Endodermal cell (in vitro differentiated cells): ENCODE results near the gene KIF1B. TPM values are rescaled to one million over a fixed set of nuclear protein-coding genes. Genes with fewer than 3 reads are reported as not detected.

Experiments
- DNase-seq: peaks from one replicate; pipeline ENCODE4 v3.0.0-alpha.2; 2017
- H3K27ac ChIP-seq: 2 replicates; pipeline ENCODE4 v1.5.1; 2013; ENCODE audit warnings: mild to moderate bottlenecking, low read depth, low read length, moderate library complexity
- H3K27me3 ChIP-seq: 2 replicates; pipeline ENCODE4 v1.6.1; 2013; ENCODE audit warnings: mild to moderate bottlenecking, low read length, moderate library complexity; ENCODE audit not compliant: insufficient read depth, control insufficient read depth, poor library complexity, severe bottlenecking
- H3K36me3 ChIP-seq: 2 replicates; pipeline ENCODE4 v1.7.0; 2013; ENCODE audit warnings: mild to moderate bottlenecking, low read length, moderate library complexity; ENCODE audit not compliant: control insufficient read depth, insufficient read depth
- H3K4me1 ChIP-seq: one replicate; pipeline ENCODE4 v1.7.0; 2013; ENCODE audit warnings: low read length; ENCODE audit not compliant: control insufficient read depth, insufficient read depth
- H3K4me3 ChIP-seq: 2 replicates; pipeline ENCODE4 v1.5.1; 2013; ENCODE audit warnings: mild to moderate bottlenecking, low read length, moderate library complexity
- H3K9ac ChIP-seq: 2 replicates; pipeline ENCODE4 v1.6.1; 2013; ENCODE audit warnings: mild to moderate bottlenecking, low read length, moderate library complexity; ENCODE audit not compliant: poor library complexity, severe bottlenecking; ENCODE audit errors: extremely low read depth
- H3K9me3 ChIP-seq: 2 replicates; pipeline ENCODE4 v1.6.1; 2013; ENCODE audit warnings: mild to moderate bottlenecking, low read length, moderate library complexity; ENCODE audit not compliant: control insufficient read depth
- H3K27ac Mint-ChIP-seq: 2 replicates; pipeline ENCODE4 v1.8.0; 2020; ENCODE audit warnings: mixed read lengths
- H3K27me3 Mint-ChIP-seq: 2 replicates; pipeline ENCODE4 v1.8.0; 2021; ENCODE audit warnings: mild to moderate bottlenecking, mixed read lengths; ENCODE audit not compliant: insufficient read depth
- H3K36me3 Mint-ChIP-seq: 2 replicates; pipeline ENCODE4 v1.8.0; 2020; ENCODE audit warnings: low read depth, mixed read lengths
- H3K4me1 Mint-ChIP-seq: 2 replicates; pipeline ENCODE4 v1.8.0; 2020; ENCODE audit warnings: mixed read lengths
- H3K4me3 Mint-ChIP-seq: 2 replicates; pipeline ENCODE4 v1.8.0; 2020; ENCODE audit warnings: mild to moderate bottlenecking, moderate library complexity, mixed read lengths
- H3K9me3 Mint-ChIP-seq: 2 replicates; pipeline ENCODE4 v1.8.0; 2020; ENCODE audit warnings: mild to moderate bottlenecking, mixed read lengths
- CTCF ChIP-seq: fragments of 200-600 bp; sonication (generic); conservative IDR thresholded peaks from 2 replicates; pipeline ENCODE4 v1.5.0; 2021; ENCODE audit warnings: antibody characterized with exemption, mild to moderate bottlenecking
- WGBS, 2 experiments: methylation state at CpG; one replicate each; pipeline versions ENCODE4 v1.1.5 to v1.1.7; 2013; ENCODE audit warnings: missing lambda C conversion rate in 2 of 2, mixed read lengths in 1 of 2; ENCODE audit not compliant: insufficient coverage in 1 of 2, insufficient read length in 1 of 2; 5-methylcytosine and 5-hydroxymethylcytosine counted together
- long read RNA-seq, 4 experiments: library from polyadenylated mRNA in 2 of 4; library from RNA in 1 of 4; library from capped mRNA in 1 of 4; stranded (forward) in 3 of 4; unstranded in 1 of 4; transcript quantifications; one replicate each; pipeline ENCODE4 v2.0.0, GENCODE V29; 2020 to 2021; ENCODE audit warnings: inconsistent platforms in 1 of 4
- polyA plus RNA-seq, 2 experiments: library from polyadenylated mRNA; stranded (reverse); fragments of 50-300 nt; gene quantifications; one replicate each; pipeline ENCODE4 v1.2.3, GENCODE V29; 2013
- total RNA-seq, 2 donors: library from RNA; stranded (reverse); fragmentation: NEBNext Ultra II Directional in 1 of 2; extraction: Animal tissue kit (Norgen Biotek cat#: 25700) in 1 of 2; gene quantifications; 2 replicates in 1 of 2; 3 replicates in 1 of 2; pipeline ENCODE4 v1.2.1, GENCODE V29; 2021

The KIF1B gene
- 10 to 100 TPM; 71.5 to 74.2 TPM for total RNA-seq
- 77.6 TPM for polyA plus RNA-seq (2013, experiment 1 of 2)
- polyA plus RNA-seq (2013, experiment 2 of 2): 78.5 TPM
- long read RNA-seq, experiment 1, partial matches to known transcripts: 2 of 15 reads
- long read RNA-seq, experiment 1, other reads (novel, unspliced or antisense): 13 of 15 reads
- long read RNA-seq, experiment 2, full-length matches to known transcripts: 7 of 53 reads
- long read RNA-seq, experiment 2, partial matches to known transcripts: 14 of 53 reads
- long read RNA-seq, experiment 2, other reads (novel, unspliced or antisense): 32 of 53 reads
- long read RNA-seq, experiment 3, full-length matches to known transcripts: 52 of 212 reads
- long read RNA-seq, experiment 3, partial matches to known transcripts: 108 of 212 reads
- long read RNA-seq, experiment 3, other reads (novel, unspliced or antisense): 52 of 212 reads
- long read RNA-seq, experiment 4, partial matches to known transcripts: 2 of 5 reads
- long read RNA-seq, experiment 4, other reads (novel, unspliced or antisense): 3 of 5 reads

DNA sequence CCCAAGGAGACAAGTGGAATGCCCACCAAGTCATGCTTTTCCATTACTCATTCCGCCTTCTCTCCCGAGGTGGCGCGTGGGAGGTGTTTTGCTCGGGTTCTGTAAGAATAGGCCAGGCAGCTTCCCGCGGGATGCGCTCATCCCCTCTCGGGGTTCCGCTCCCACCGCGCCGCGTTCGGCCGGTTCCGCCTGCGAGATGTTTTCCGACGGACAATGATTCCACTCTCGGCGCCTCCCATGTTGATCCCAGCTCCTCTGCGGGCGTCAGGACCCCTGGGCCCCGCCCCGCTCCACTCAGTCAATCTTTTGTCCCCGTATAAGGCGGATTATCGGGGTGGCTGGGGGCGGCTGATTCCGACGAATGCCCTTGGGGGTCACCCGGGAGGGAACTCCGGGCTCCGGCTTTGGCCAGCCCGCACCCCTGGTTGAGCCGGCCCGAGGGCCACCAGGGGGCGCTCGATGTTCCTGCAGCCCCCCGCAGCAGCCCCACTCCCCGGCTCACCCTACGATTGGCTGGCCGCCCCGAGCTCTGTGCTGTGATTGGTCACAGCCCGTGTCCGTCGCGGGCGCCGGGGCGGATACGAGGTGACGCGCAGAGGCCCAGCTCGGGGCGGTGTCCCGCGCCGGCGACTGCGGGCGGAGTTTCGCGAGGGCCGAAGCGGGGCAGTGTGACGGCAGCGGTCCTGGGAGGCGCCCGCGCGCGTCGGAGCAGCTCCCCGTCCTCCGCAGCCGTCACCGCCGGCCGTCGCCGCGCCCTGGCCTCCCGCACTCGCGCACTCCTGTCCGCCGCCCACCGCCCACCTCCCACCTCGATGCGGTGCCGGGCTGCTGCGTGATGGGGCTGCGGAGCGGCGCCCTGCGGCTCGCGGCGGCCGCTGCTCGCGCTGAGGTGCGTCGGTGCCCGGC lies at the start of gene KIF1B:
Gene KIF1B, plus strand, starts transcription at position 666 of the 906 bp plus-strand sequence. CDS start 21,759 bp downstream, outside the sequence.
- peak; percentile 100 for TF ChIP-seq CTCF
- Histone ChIP-seq H3K27ac (peak within 1 kb of the TSS; percentile 100), H3K4me1 (peaks cover 5% of the 10 kb centered on the region), H3K9ac (peak within 1 kb of the TSS; percentile 88), H3K36me3 (no peaks in the 10 kb centered on the region), H3K4me3 (peak within 1 kb of the TSS; percentile 96), H3K27me3 (no peaks in the 10 kb centered on the region), H3K9me3 (no peaks in the 10 kb centered on the region)
- no peaks in the 10 kb centered on the region for H3K9me3 Mint-ChIP-seq
- 0% methylated on average over 50 to 107 of the region's 107 CpGs for WGBS, 2 experiments
- H3K27ac Mint-ChIP-seq: peak within 1 kb of the TSS; percentile 97
- peak; percentile 99 for DNase-seq
- peaks cover 21% of the 10 kb centered on the region for H3K4me1 Mint-ChIP-seq
- H3K36me3 Mint-ChIP-seq: no peaks in the 10 kb centered on the region
- peaks cover 5% of the 10 kb centered on the region for H3K27me3 Mint-ChIP-seq
- H3K4me3 Mint-ChIP-seq: peak within 1 kb of the TSS; percentile 97

DNA sequence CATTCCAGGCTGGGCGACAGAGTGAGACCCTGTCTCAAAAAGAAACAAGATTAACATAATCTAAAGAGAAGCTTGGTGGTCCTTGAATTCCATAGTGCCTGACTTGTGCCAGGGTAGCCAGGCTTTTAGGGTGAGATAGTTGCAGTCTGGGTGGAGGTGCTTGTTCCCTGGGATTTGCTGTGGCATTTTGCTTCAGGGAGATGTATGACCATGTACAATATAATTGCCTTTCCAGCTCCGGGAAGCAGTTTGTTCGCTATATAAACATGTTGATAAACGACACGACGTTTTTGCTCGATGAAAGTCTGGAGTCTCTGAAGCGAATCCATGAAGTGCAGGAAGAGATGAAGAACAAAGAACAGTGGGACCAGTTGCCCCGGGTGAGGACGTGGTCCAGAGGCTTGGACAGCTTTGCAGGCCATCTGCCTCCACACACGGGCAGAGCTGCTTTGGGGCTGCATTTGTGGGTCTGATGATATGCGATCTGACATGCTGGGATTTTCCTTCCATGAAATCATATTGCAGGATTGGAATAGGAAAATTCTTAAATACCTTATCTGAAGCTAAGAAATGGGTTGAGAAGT lies 49.4 kb upstream of the KIF1B start:
- H3K9me3 Mint-ChIP-seq: no peaks in the 10 kb centered on the region
- H3K4me1 ChIP-seq: no peaks in the 10 kb centered on the region
- H3K36me3 Mint-ChIP-seq: peaks cover 51% of the 10 kb centered on the region
- WGBS, 2 experiments: 88 to 95% methylated on average over 9 to 12 of the region's 12 CpGs
- H3K9ac ChIP-seq: no peak overlapping the region
- no peaks in the 10 kb centered on the region for H3K4me1 Mint-ChIP-seq
- H3K27ac Mint-ChIP-seq: peak overlapping the region; percentile 20
- H3K4me3 ChIP-seq: no peak overlapping the region
- DNase-seq: no peak
- H3K4me3 Mint-ChIP-seq: no peak overlapping the region
- peaks cover 24% of the 10 kb centered on the region for H3K36me3 ChIP-seq
- TF ChIP-seq CTCF: no peak
- no peaks in the 10 kb centered on the region for H3K9me3 ChIP-seq
- peak overlapping the region; percentile 73 for H3K27ac ChIP-seq
- H3K27me3 ChIP-seq: no peaks in the 10 kb centered on the region
- H3K27me3 Mint-ChIP-seq: no peaks in the 10 kb centered on the region
